HG03558 (cell line): ENCODE results near the gene GOLM1.
"Not testable (repeated sequence)": the region's sequence is repeated elsewhere in the genome, so short reads cannot be mapped to it uniquely, and the experiment has no call there.

Experiments used
- ATAC-seq: cut with Tn5 transposase; IDR thresholded peaks from one replicate; pipeline ENCODE4 v1.9.1; 2021; ENCODE audit warnings: moderate number of reproducible peaks; ENCODE audit not compliant: unreplicated experiment; ENCODE audit errors: extremely low read depth

The GOLM1 gene, protein sequence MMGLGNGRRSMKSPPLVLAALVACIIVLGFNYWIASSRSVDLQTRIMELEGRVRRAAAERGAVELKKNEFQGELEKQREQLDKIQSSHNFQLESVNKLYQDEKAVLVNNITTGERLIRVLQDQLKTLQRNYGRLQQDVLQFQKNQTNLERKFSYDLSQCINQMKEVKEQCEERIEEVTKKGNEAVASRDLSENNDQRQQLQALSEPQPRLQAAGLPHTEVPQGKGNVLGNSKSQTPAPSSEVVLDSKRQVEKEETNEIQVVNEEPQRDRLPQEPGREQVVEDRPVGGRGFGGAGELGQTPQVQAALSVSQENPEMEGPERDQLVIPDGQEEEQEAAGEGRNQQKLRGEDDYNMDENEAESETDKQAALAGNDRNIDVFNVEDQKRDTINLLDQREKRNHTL

DNA sequence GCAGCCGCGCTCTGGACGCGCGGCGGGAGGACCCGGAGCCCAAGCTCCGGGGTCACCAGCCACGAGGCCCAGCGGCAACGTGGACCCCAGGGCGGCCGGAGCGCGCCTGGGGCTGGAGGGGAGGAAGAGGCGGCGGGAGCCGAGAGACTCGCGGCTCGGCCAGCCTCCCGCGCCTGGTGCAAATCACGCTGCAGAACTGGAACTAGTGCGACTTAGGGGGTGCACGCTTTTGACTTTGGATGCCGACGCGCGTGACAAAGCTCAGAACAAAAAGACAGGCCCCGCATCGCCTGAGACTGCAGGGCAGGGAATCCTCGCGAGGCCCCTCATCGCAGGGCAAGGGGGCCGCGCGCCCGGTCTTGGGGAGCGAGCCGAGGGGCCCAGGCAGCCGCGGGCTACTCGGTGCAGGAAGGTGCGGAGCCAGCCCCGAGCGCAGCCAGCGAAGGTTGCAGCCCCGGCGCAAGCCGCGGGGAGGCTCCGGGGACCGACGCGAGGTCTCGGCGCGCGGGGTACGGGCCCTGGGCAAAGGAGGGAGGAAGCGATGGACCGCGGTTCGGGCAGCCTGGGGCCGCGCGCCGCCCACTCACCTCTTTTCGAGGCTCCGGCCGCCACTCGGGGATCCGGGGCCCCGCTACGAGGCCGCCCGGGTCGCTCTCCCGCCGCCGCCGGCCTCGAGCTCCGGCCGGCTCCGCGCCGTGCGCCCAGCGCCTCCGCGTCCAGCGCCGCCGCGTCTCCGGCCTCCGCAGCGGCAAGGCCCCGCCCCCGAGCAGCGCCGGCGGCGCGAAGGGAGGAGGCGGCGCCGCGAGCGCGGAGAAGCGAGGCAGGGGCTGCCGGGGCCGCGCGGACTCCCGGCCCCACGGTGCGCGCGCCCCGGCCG is at the start of gene GOLM1:
Gene GOLM1 (minus strand): TSS at position 735 of the 877 bp plus-strand sequence. CDS start 20,238 bp downstream, outside the sequence.
- ATAC-seq: no peak

DNA sequence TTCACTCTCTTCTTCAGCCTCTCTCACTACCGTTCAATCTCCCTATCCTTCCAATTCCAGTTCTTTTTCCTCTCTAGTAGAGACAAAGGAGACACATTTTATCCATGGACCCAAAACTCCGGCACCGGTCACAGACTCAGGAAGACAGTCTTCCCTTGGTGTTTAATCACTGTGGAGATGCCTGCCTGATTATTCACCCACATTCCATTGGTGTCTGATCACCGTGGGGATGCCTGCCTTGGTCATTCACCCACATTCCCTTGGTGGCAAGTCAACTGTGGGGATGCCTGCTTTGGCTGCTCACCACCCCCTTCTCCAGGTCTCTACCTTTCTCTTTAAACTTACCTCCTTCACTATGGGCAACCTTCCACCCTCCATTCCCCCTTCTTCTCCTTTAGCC is 47.3 kb upstream of the GOLM1 start:
- ATAC-seq: not testable (repeated sequence)

DNA sequence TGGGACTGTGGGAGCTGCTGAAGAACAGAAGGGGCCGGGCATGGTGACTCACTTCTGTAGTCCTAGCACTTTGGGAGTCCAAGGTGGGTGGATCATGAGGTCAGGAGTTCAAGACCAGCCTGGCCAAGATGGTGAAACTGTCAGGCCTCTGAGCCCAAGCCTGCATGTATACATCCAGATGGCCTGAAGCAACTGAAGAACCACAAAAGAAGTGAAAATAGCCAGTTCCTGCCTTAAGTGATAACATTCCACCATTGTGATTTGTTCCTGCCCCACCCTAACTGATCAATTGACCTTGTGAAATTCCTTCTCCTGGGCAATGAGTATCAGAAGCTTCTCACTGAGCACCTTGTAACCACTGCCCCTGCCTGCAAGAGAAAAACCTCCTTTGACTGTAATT is 46.6 kb upstream of the GOLM1 start:
- not testable (repeated sequence) for ATAC-seq

DNA sequence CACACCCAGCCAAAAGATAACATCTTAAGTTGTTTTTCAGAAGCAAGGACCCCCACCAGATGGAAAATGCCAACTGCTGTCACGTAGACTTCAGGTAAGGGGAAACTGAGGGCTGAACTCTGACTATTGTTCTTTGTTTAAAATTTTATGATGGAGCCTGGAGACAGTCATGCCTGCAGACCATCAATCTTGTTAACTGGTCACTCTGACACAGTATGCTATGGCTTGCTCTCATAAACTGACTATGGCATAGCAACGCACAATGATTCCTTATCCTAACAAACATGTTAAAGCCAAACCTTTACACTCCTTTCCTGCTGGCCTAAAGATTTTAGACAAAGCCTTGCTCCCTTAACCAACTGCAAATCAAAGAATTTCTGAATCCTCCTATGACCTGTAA is 43.6 kb upstream of the GOLM1 start:
- ATAC-seq: no peak

DNA sequence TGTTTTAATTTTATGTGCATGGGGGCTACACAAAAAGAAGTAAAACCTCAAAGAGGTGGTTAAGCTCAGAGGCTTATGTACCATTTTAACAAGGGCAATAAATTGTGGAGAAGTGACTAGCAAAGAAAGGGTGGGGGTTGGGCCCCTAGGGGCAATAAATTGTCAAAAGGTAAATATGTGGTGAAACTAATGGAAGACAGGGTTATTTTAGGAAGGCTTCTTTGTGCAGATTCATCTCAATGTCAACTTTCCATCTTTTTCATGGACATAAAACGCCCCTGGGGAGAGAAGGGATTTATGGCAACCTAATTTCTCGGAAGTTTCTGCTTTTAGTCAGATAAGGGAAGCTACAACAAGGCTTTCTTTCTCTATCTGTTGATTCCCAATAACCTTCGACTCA is 42.5 kb upstream of the GOLM1 start:
- ATAC-seq: no peak

DNA sequence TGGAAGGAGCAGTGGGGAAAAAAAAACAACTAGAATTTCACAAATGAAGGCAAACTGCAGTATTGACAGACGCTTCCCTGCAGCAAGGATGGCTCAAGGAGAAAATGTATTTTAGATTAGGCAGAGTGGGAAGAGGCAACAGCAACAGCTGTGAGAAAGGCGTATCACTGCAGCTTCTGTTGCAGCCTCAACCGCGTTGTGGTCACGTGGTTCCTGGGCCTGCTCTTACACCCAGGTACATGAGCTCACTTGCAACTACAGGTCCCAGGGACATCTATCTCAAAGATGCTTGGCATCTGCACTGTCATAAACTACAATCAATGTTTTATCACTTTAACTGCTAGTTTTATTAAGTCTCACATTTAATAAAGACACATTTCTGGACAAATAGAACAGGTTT is 36.0 kb upstream of the GOLM1 start:
- ATAC-seq: no peak

DNA sequence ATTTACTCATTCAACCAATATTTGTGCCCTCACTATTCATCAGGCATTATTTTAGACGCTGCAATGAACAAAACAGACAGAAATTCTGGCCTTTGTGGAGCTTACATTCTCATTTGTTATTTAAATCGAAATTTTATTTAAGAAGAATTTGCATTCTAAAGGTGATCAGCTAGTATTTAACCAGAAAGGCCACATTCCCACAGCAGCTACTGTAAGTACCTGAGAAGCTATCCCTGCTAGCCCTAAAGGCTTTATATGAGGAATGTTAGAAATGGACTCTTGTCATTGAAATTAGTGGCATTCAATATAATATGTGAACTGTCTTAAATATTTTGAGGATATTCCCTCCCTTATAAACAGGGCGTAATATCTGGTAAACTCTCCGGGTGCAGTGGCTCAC is 35.0 kb upstream of the GOLM1 start:
- ATAC-seq: no peak

DNA sequence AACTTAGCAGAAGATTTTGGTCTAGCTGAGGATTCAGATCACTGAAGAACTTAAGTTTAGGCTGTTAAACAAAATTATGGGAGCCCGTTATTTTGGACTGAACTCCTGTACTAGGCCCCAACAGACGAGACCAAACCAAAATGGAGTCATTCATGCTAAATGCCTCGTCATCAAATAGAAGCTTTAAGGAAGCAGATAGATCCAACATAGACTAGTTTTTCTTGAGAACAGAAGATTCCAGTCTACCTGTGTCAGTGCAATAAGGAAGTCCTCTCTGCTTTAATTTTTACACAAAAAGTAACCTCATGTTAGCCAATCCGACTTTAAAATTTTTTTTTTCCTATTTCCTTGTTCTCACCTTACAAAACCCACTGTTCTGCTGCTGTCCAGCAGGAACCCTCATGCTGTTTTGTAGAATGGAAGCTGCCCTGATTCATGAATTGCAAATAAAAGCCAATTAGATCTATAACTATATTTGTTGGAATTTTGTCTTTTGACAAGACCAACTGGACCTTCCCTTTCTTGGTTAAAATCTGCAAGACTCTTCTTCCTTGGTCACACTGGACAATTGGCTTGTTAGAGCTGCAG is 29.0 kb upstream of the GOLM1 start:
- ATAC-seq: no peak

DNA sequence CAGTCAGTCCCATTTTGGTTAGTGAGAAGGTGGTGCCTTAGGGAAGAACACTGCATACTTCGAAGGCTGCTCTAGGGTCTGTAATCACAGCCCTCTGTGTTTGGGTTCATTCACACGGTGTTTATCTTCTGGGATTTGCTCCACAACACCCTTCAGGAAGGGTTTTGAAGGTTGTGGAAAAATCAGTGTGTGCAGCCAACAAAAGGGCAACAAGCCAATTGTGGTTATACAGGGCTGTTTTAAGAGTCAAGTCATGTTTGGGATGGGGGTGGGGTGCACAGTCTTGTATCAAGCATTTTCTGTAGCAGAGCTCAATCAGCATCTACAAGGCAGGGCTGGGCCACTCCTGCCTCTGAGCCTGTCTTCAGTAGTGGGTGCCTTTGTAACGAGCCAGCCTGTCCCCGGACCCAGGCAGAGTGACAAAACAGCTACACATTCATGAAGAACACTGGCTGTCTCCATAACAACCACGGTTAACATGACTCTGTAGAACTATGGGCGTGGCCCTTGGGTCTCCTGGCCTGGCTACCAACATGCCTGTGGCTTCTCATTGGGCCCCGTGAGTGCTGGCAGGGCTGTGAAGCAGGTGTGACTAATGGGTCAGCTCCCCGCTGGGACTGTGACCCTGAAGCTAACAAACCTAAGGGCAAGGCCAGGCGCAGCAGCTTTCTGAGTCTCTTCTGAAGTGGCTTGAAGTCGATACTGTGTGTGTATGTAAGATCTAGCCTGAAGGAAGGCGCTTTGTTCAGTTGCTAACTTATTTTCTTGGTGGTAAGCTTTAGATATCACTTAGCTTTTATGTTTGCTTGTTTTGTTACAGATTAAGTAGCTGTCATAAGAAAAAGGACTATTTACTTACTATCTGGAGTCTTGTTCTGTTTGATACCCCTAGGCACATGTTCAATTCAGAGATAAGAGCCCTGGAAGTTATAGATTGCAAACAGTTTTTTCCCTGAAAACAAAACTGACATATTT is 27.9 kb upstream of the GOLM1 start:
- no peak for ATAC-seq

DNA sequence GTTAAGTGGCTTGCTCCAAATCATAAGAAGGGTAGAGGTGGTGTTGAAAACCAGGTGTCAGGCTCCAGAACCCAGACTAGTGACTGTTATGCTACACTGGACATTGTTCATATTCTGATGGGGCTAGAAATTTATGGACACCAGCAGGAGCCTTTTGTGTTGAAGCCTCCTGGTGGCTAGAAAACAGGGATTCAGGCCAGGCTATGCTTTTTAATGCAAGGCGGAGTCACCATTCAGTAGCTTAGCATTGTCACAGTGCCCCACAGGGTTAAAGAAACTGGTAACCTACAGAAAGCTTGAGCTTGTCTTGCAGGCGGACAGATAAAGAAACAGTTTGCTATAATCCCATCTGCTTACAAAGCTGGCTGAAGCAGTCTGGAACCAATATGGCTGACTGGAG is 23.0 kb upstream of the GOLM1 start:
- ATAC-seq: no peak

DNA sequence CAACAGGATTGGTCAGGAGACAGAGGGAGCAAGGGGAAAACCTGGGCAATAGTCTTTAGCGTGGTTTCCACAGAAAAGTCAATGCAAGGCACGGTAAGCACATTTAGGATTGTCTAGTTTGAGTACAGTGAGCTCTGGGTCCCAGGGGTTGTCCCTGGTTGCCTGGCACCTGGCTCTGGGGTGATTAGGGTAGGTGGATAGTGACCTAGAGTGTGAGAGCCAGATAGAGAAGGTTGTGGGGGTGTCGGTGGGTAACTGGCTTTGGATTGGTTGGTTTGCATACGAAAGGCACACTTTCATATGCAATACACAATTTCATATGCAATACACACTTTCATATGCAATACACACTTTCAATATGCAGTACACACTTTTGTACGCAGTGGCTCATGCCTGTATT is 20.1 kb upstream of the GOLM1 start:
- no peak for ATAC-seq

DNA sequence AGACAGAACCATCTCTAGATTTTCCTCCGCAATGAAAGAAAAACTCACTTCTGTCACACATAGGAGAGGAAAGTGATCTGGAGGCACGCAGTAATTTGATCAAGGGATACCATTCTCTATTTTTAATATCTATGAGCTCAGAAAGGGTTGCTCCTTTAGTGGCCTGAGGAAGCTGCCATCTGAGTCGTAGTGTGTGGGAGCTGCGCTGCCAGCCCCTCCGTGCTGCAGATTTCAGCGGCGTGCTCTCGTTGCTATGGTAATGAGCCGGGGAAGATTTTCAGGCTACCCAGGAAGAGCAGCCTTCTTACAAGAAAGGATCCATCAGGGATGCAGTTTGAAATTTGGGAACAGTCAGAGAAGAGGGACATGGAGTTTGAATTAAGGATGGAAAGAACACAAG is 17.1 kb upstream of the GOLM1 start:
- ATAC-seq: no peak

DNA sequence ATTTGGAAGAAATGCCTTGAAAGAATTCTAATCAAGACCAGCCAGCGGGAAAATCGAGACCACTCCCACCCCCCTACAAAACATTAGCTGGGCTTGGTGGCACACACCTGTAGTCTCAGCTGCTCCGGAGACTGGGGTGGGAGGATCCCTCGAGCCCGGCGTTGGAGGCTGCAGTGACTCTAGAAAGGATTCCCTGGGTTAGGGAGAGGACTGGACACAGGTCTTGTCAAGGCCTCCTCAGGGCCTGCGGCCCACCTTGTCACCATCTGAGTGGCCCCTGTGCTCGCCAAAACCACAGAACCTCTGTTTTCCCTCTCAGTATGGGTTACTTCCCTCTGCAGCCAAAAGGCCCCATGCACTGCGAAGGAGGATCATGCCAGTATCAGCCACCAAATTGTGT is 16.5 kb upstream of the GOLM1 start:
- no peak for ATAC-seq

DNA sequence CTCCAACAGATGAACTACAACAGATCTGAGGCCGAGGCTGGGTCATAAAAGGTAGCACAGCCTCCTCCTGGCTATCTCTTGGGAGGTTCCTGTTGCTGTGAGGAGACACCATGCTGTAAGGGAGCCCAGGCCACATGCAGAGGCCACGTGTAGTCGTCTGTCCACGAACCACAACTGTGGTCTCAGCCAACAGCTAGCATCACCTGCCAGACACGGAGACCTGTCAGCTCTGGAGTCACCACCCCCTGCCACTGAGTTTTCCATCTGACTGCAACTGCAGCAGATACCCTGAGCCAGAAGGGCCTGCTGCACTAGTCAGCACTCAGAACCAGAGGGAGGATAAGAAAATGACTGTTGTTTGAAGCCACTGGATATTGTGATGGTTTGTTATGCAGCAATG is 12.7 kb upstream of the GOLM1 start:
- no peak for ATAC-seq

DNA sequence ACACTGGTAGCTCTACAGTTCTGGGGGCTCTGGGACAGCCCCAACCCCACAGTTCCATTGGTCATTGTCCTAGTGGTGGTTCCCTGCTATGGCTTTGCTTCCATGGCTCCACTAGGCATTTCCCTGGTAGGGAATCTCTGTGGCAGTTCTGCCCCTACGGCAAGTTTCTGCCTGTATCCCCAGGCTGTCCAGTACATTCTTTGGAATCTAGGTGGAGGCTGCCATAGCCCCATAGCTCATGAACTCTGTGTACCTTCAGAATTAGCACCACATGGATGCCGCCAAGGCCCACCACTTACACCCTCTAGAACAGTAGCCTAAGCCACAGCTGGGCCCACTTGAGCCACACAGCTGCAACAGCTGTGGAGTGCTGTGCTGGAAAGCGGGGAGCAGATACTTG is 3.3 kb upstream of the GOLM1 start:
- ATAC-seq: no peak

DNA sequence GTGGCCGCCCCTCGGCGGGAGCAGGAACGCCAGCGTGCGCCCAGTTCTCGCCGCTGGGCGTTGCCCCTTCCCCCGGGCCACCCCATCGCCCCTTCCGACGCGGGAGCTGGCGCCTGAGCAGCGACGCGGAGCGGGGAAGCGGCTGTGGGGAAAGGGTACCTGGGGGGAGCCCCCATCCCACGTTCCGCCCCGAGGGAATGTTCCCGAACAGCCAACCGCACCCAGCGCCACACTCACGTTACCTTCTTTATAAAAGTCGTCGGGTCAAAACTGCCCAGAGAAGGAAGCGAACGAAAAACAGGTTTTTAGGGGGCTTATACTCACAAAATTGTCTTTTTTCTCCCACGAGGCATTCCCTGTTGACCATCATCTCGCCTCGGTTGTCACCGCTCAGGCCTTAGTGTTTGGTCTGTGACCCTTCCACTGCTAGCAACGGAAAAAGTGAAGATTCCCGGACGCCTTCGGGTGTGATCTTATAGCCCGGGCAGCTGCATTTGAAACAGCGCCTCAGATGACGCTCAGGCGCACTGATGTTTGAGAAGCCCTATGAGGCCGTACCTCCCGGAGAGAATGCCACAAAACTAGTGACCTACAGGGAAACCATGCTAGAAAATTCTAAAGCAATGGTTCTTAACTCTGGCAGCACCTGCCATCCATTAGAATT is 475 bp upstream of the GOLM1 start:
- no peak for ATAC-seq

DNA sequence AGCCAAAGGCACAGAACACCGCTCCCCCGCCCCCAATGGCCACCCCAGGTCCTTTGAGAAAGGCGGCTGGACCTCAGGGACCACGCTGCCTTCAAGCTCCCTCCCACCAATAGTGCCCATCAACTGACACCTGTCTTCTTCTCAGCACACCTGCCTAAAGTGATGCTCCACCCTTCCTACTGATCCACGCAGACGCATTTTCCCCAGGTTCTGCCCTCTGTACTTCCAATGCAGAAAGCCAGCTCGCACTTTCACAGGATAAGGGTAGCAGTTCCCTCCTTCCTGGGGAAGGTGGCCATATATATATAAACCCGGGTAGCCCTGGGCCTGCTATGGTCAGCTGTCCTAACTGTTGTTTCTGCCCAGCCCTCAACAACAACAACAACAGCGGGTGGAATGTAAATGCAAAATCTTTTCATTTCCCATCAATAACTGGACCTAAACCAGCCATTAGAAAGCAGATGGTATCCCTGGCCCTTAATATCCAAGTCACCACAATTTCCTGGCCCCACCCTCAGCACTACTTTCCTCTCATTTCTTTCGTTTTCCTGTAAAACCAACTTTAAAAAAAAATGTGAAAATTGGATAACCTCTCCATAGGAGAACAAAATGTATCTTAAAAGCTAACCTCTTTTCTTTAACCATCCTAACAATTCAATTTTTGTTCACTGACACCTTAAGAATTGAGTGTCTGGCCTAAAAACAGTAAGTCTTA is 1.7 kb downstream of the GOLM1 start:
- ATAC-seq: no peak

DNA sequence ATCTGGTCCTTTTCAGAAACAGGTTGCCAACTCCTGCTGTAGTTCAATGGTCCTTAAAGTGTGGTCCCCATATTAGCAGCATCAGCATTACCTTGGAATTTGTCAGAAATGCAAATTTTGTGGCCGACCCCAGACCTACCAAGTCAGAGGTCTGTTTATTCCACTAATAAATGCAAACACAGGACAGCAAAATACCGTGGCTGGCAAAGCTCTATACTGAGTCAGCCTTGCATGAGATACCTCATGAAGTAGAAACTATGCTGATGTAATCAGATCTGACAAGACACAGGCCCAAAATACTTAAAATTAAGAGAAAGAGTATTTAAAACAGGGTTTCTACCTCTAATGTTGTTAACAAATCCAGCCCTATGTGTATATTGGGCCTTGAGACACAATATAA is 3.0 kb downstream of the GOLM1 start:
- no peak for ATAC-seq
